ENCODE measurements around the gene PRPF6.

DNA sequence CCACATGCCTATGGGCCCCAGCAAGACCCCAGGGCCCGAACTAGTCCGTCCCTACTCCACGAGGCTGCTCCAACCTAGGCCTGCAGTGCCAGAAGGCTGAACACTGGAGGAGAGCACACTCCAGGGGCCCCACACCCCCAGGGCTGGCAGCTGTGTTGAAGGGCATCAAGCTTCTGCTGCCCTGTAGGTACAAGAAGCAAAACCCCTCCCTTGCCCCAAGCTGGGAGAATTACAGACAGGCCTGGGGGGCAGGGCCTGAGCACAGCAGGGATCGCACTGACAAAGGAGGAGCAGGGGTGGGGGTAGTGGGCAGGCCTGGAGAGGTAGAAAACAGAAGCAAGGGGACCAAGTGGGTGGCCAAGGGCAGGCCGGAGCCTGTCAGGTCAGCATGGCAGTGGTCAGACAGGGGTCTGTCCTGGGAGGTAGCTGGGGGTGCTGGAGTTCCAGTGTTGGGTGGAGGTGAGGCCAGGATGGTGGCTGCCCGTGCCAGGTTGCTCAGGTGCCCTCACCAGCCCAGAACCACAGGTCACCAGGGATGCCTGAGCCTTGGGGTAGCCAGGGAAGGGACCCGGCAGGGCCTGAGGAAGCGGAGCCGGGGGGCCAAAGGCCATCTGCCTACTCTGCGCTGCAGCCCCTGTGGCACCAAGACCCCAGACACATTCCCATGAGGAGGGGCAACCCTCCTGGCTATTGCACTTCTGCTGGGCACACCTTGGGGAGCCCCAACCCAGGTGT is 21.8 kb upstream of the PRPF6 start:
- TF ChIP-seq, protein P1, sequence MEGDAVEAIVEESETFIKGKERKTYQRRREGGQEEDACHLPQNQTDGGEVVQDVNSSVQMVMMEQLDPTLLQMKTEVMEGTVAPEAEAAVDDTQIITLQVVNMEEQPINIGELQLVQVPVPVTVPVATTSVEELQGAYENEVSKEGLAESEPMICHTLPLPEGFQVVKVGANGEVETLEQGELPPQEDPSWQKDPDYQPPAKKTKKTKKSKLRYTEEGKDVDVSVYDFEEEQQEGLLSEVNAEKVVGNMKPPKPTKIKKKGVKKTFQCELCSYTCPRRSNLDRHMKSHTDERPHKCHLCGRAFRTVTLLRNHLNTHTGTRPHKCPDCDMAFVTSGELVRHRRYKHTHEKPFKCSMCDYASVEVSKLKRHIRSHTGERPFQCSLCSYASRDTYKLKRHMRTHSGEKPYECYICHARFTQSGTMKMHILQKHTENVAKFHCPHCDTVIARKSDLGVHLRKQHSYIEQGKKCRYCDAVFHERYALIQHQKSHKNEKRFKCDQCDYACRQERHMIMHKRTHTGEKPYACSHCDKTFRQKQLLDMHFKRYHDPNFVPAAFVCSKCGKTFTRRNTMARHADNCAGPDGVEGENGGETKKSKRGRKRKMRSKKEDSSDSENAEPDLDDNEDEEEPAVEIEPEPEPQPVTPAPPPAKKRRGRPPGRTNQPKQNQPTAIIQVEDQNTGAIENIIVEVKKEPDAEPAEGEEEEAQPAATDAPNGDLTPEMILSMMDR (IDR thresholded peaks at IDR 0.05): no peak
- TF ChIP-seq ZFX (IDR thresholded peaks at IDR 0.05; ENCODE audit: borderline replicate concordance): no peak

All from 22Rv1 (cell line).